HFFc6 (cell line): Measurements from ENCODE around the gene VSIG10L. TPM values are rescaled to one million over a fixed set of nuclear protein-coding genes. Genes with fewer than 3 reads are reported as not detected.

Source experiments
- DNase-seq: peaks from one replicate; pipeline ENCODE4 v3.0.0-alpha.2; 2018
- H3K27ac Mint-ChIP-seq: 2 replicates; pipeline ENCODE4 v1.8.0; 2020; ENCODE audit warnings: mild to moderate bottlenecking, mixed read lengths
- H3K27me3 Mint-ChIP-seq: 2 replicates; pipeline ENCODE4 v1.8.0; 2021; ENCODE audit warnings: mild to moderate bottlenecking, moderate library complexity, mixed read lengths; ENCODE audit not compliant: insufficient read depth
- H3K36me3 Mint-ChIP-seq: 2 replicates; pipeline ENCODE4 v1.8.0; 2021; ENCODE audit warnings: low read depth, mixed read lengths
- H3K4me1 Mint-ChIP-seq: 2 replicates; pipeline ENCODE4 v1.8.0; 2020; ENCODE audit warnings: low read depth, mixed read lengths
- H3K4me3 Mint-ChIP-seq: 2 replicates; pipeline ENCODE4 v1.8.0; 2020; ENCODE audit warnings: mild to moderate bottlenecking, moderate library complexity, mixed read lengths
- H3K9me3 Mint-ChIP-seq: 2 replicates; pipeline ENCODE4 v1.8.0; 2020; ENCODE audit warnings: mild to moderate bottlenecking, mixed read lengths
- CTCF ChIP-seq: fragments of 200-600 bp; sonication (generic); IDR thresholded peaks from 2 replicates; pipeline ENCODE4 v1.5.0; 2021; ENCODE audit warnings: antibody characterized with exemption, mild to moderate bottlenecking
- total RNA-seq, 6 experiments: library from RNA; stranded (reverse); fragmentation: NEBNext Ultra II Directional; extraction: Animal tissue kit (Norgen Biotek cat#: 25700); gene quantifications; 2 replicates in 1 of 6; 3 replicates in 5 of 6; pipeline ENCODE4 v1.2.3, GENCODE V29; 2021

Gene VSIG10L
- total RNA-seq, 6 experiments from 2014 or later, result 0.79 to 1.6 (median 0.89) TPM

- Mint-ChIP-seq H3K27ac (no peak overlapping the region), H3K4me3 (no peak overlapping the region), H3K36me3 (peaks cover 11% of the 10 kb centered on the region), H3K9me3 (no peaks in the 10 kb centered on the region), H3K27me3 (no peaks in the 10 kb centered on the region; the same call in 1 of the 2 replicates), H3K4me1 (peaks cover 50% of the 10 kb centered on the region)
- DNase-seq, result no peak
- no peak for TF ChIP-seq CTCF
These were observed 19.3 kb upstream of the VSIG10L start for GRCh38 chr19:51361239-51361638.

GRCh38 chr19:51359294-51359693 is 17.4 kb upstream of the VSIG10L start:
- H3K27ac Mint-ChIP-seq, result peak overlapping the region; percentile 89
- DNase-seq, result peak; percentile 85
- H3K27me3 Mint-ChIP-seq, result no peaks in the 10 kb centered on the region; the same call in 1 of the 2 replicates

GRCh38 chr19:51357952-51358351 is 16.0 kb upstream of the VSIG10L start:
- TF ChIP-seq CTCF, result no peak
- Mint-ChIP-seq H3K4me3 (no peak overlapping the region), H3K4me1 (peaks cover 33% of the 10 kb centered on the region), H3K27me3 (no peaks in the 10 kb centered on the region; the same call in 1 of the 2 replicates), H3K9me3 (no peaks in the 10 kb centered on the region), H3K36me3 (peaks cover 8% of the 10 kb centered on the region), H3K27ac (peak overlapping the region; percentile 72)
- no peak for DNase-seq

More at GRCh38 chr19:51359294-51359693, 17.4 kb upstream of the VSIG10L start:
- TF ChIP-seq CTCF, result no peak
- peaks cover 11% of the 10 kb centered on the region for H3K36me3 Mint-ChIP-seq
- H3K4me1 Mint-ChIP-seq, result peaks cover 46% of the 10 kb centered on the region
- no peak overlapping the region for H3K4me3 Mint-ChIP-seq
- H3K9me3 Mint-ChIP-seq, result no peaks in the 10 kb centered on the region

DNA sequence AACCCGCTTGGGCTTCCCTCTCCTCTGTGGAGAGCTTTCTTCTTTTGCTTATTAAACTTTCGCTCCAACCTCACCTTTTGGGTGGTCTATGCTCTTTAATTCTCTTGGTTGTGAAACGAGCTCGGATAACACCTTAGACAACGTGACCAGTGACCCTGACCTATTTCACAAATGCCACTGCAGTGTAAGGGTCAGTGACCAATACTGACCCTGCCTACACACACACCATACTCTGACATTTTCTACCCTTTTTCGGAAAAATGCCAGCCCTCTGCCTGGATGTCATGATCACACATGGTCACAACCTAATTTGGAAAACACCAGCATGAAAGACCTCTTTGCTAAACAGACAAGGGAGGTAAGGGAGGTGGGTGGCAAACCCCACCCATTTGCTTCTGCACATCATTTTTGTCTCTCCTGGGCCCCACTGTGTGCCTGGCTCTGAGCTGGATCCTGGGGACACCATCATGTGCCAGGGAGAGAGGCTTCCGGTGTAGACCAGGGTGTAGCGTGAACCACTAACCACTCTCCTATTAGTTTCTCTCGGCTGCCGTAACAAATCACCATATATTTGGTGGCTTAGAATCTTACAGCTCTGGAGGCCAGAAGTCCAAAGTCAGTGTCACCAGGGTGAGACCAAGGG is 14.3 kb upstream of the VSIG10L start:
- Mint-ChIP-seq H3K27me3 (peaks cover 3% of the 10 kb centered on the region; the same call in 1 of the 2 replicates), H3K36me3 (peaks cover 14% of the 10 kb centered on the region), H3K4me1 (peaks cover 27% of the 10 kb centered on the region), H3K9me3 (no peaks in the 10 kb centered on the region), H3K27ac (no peak overlapping the region), H3K4me3 (no peak overlapping the region)
- no peak for TF ChIP-seq CTCF
- no peak for DNase-seq

- TF ChIP-seq CTCF, result no peak
- Mint-ChIP-seq H3K36me3 (peaks cover 27% of the 10 kb centered on the region), H3K4me1 (peaks cover 40% of the 10 kb centered on the region), H3K27ac (no peak overlapping the region), H3K27me3 (peaks cover 3% of the 10 kb centered on the region; the same call in 1 of the 2 replicates), H3K4me3 (no peak overlapping the region), H3K9me3 (no peaks in the 10 kb centered on the region)
- no peak for DNase-seq
These were observed 12.8 kb upstream of the VSIG10L start for GRCh38 chr19:51354742-51355148.
